Cardiac fibroblast (primary cell): ENCODE measurements around the gene ELFN2.

Source experiments
- DNase-seq, 2 donors: peaks; one replicate each; pipeline versions ENCODE4 v3.0.0 to v3.0.0-alpha.2; 2010; ENCODE audit warnings: low read depth in 2 of 2
- H3K4me3 ChIP-seq, 2 donors: replicated peaks in 1 of 2; 1 replicate in 1 of 2; 2 replicates in 1 of 2; pipeline ENCODE4 v1.5.1; 2011; ENCODE audit warnings: low read depth in 2 of 2, low read length in 2 of 2, mild to moderate bottlenecking in 2 of 2, moderate library complexity in 1 of 2
- CTCF ChIP-seq: IDR thresholded peaks from one replicate; pipeline ENCODE4 v1.5.1; 2011; ENCODE audit warnings: low read depth, mild to moderate bottlenecking, low read length, inconsistent platforms

Gene ELFN2

GRCh38 chr22:37427135-37427710 lies at the start of gene ELFN2:
ELFN2 (minus strand) TSS chr22:37427479; CDS start chr22:37375534, 51,945 bp downstream.
- TF ChIP-seq CTCF, result no peak
- DNase-seq, result peak in 1 of 2 donors; percentile 36

GRCh38 chr22:37476389-37477329 lies 49.4 kb upstream of the ELFN2 start:
- no peak for TF ChIP-seq CTCF
- H3K4me3 ChIP-seq, result no peak overlapping the region
- DNase-seq, result no peak

More at GRCh38 chr22:37427135-37427710, at the start of gene ELFN2:
- peak within 1 kb of the TSS; percentile 50 to 51 for H3K4me3 ChIP-seq

DNA sequence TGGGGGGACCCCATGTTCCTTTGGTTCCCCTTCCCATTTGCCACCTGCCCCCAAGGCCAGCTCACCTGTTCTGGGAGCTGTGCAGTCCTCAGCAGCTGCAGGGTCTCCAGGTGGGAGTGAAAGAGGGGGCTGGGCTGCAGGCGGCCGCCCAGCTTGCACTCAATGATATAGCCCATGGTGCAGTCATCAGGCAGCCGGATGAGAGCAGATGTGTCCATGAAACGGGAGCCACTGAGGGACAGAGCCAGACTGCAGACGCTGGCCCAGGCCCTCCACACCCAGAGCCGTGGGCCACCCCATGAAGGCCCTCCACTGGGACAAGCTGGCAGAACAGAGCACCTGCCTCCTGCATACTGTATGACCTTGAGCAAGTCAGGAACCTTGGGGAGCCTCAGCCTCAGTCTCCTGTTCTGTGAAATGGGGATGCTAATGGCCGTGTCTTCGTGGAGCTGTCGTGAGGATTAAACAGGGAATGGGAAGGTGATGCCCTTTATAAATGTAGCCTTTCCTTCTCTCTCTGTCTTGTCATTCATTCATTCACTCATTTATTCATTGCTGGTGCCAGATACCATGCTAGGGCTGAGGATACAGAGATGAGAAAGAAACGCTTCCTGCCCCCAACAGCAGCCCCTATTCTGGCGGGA lies 47.3 kb upstream of the ELFN2 start:
- no peak for DNase-seq
- TF ChIP-seq CTCF, result no peak
- no peak overlapping the region for H3K4me3 ChIP-seq

- no peak for TF ChIP-seq CTCF
- no peak overlapping the region for H3K4me3 ChIP-seq
- DNase-seq, result no peak
Observed at GRCh38 chr22:37473437-37473946, 46.2 kb upstream of the ELFN2 start.

DNA sequence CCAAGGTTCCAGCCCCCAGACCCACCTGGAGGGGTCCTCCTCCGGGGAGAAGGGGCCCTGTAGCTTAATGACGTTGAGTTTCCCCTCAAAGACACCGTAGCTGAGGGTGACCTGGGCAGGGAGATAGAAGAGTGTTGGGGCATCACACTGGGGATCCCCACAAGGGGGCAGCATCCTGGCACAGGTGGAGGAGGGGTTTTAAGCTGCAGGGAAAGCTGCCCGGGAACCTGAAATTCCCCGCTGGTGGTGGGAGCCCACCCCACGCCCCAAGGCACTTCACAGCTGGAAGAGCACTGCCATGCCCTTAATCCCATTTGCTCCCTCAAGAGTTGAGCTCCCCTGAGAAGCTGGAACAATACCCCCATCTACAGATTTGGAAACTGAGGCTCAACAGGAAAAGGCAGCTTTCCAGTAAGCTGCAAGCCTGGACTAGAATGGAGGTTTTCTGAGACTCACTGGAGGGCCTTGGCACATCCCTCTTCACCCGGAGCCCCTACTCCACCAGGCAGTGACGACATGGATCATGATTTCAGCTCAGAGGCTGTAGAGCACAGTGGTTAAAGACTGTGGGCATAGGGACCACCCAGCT lies 45.2 kb upstream of the ELFN2 start:
- peak; percentile 41 to 48 for DNase-seq
- H3K4me3 ChIP-seq, result no peak overlapping the region
- peak; percentile 62 for TF ChIP-seq CTCF

GRCh38 chr22:37471727-37472417 lies 44.6 kb upstream of the ELFN2 start:
- DNase-seq, result no peak
- no peak overlapping the region for H3K4me3 ChIP-seq
- TF ChIP-seq CTCF, result no peak
